ENCODE data around the gene ARHGDIA. TPM values are rescaled to one million over a fixed set of nuclear protein-coding genes. Genes with fewer than 3 reads are reported as not detected.

ARHGDIA gene
- total RNA-seq, 4 donors from 2014 or later, result 157 to 202 (median 180) TPM

DNA sequence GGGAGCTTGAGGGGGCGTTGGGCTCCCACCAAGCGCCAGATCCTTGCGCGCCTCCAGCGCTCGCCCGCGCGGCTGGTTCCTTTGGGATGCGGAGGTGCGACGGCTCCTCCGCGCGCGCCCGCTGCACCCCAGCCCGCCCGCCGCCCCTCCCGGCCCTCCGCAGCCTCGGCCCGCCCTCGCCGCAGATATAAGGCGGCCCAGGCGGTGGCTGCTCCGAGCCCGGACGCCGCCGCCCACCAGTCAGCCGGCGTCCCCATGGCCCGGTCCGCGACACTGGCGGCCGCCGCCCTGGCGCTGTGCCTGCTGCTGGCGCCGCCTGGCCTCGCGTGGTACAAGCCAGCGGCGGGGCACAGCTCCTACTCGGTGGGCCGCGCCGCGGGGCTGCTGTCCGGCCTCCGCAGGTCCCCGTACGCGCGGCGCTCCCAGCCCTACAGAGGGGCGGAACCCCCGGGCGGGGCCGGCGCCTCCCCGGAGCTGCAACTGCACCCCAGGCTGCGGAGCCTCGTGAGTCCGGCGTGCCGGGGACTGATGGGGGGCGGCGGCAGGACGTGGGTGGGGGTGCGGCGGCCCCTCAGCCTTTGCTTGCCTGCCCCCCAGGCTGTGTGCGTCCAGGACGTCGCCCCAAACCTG is 31.0 kb upstream of the ARHGDIA start, which contains the start of gene NPB:
Gene NPB, plus strand, starts transcription at position 216 of the 630 bp plus-strand sequence. Its CDS starts 40 bp downstream, at position 256.
- Histone ChIP-seq H3K9me3 (no peaks in the 10 kb centered on the region), H3K36me3 (peaks cover 61% of the 10 kb centered on the region), H3K27me3 (no peaks in the 10 kb centered on the region), H3K4me3 (peak within 1 kb of the TSS; percentile 54), H3K4me1 (peaks cover 17% of the 10 kb centered on the region), H3K27ac (no peak within 1 kb of the TSS)
- no CpG with 5 or more reads among the region's 79 CpGs for WGBS
- DNase-seq (ENCODE audit: low spot score in 2 of 2), result no peak
- TF ChIP-seq POLR2AphosphoS5 (IDR thresholded peaks at IDR 0.05) (no peak), EP300 (IDR thresholded peaks at IDR 0.05) (no peak), POLR2A (IDR thresholded peaks at IDR 0.05) (no peak)
- TF ChIP-seq, protein P1, sequence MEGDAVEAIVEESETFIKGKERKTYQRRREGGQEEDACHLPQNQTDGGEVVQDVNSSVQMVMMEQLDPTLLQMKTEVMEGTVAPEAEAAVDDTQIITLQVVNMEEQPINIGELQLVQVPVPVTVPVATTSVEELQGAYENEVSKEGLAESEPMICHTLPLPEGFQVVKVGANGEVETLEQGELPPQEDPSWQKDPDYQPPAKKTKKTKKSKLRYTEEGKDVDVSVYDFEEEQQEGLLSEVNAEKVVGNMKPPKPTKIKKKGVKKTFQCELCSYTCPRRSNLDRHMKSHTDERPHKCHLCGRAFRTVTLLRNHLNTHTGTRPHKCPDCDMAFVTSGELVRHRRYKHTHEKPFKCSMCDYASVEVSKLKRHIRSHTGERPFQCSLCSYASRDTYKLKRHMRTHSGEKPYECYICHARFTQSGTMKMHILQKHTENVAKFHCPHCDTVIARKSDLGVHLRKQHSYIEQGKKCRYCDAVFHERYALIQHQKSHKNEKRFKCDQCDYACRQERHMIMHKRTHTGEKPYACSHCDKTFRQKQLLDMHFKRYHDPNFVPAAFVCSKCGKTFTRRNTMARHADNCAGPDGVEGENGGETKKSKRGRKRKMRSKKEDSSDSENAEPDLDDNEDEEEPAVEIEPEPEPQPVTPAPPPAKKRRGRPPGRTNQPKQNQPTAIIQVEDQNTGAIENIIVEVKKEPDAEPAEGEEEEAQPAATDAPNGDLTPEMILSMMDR (IDR thresholded peaks at IDR 0.05), result no peak

- no peaks in the 10 kb centered on the region for H3K27me3 ChIP-seq
- H3K4me3 ChIP-seq, result peak overlapping the region; percentile 54
- H3K9me3 ChIP-seq, result no peaks in the 10 kb centered on the region
- no peak for TF ChIP-seq POLR2AphosphoS5 (IDR thresholded peaks at IDR 0.05)
- TF ChIP-seq, protein P1 (IDR thresholded peaks at IDR 0.05), result no peak
- no peak for TF ChIP-seq POLR2A (IDR thresholded peaks at IDR 0.05)
- no peak for TF ChIP-seq EP300 (IDR thresholded peaks at IDR 0.05)
- peak in 1 of 2 donors; percentile 53 for DNase-seq (ENCODE audit: low spot score in 2 of 2)
- H3K36me3 ChIP-seq, result peaks cover 60% of the 10 kb centered on the region
- WGBS, result 92% methylated on average over 7 of the region's 21 CpGs
- no peak overlapping the region for H3K27ac ChIP-seq
- H3K4me1 ChIP-seq, result peaks cover 17% of the 10 kb centered on the region
Observed at GRCh38 chr17:81901167-81902022, 30.3 kb upstream of the ARHGDIA start.

- peak in 1 of 2 donors; percentile 58 for DNase-seq (ENCODE audit: low spot score in 2 of 2)
- H3K36me3 ChIP-seq, result peaks cover 61% of the 10 kb centered on the region
Observed at GRCh38 chr17:81900181-81900820, 29.2 kb upstream of the ARHGDIA start.

GRCh38 chr17:81899514-81900166 is 28.5 kb upstream of the ARHGDIA start:
- Histone ChIP-seq H3K4me3 (no peak overlapping the region), H3K4me1 (peaks cover 17% of the 10 kb centered on the region), H3K27ac (no peak overlapping the region), H3K9me3 (no peaks in the 10 kb centered on the region), H3K27me3 (no peaks in the 10 kb centered on the region), H3K36me3 (peaks cover 62% of the 10 kb centered on the region)
- DNase-seq (ENCODE audit: low spot score in 2 of 2), result peak in 1 of 2 donors; percentile 60
- TF ChIP-seq, protein P1 (IDR thresholded peaks at IDR 0.05), result no peak
- TF ChIP-seq POLR2A (IDR thresholded peaks at IDR 0.05) (no peak), EP300 (IDR thresholded peaks at IDR 0.05) (no peak), POLR2AphosphoS5 (IDR thresholded peaks at IDR 0.05) (no peak)
- WGBS, result 94% methylated on average over 22 of the region's 22 CpGs

More at GRCh38 chr17:81900181-81900820, 29.2 kb upstream of the ARHGDIA start:
- H3K4me1 ChIP-seq, result peaks cover 17% of the 10 kb centered on the region
- H3K9me3 ChIP-seq, result no peaks in the 10 kb centered on the region
- H3K27me3 ChIP-seq, result no peaks in the 10 kb centered on the region
- WGBS, result 68% methylated on average over 11 of the region's 18 CpGs
- TF ChIP-seq, protein P1 (IDR thresholded peaks at IDR 0.05), result no peak
- TF ChIP-seq POLR2A (IDR thresholded peaks at IDR 0.05) (no peak), POLR2AphosphoS5 (IDR thresholded peaks at IDR 0.05) (no peak), EP300 (IDR thresholded peaks at IDR 0.05) (no peak)
- no peak overlapping the region for H3K4me3 ChIP-seq
- H3K27ac ChIP-seq, result no peak overlapping the region
